ENCODE measurements around the gene BRMS1. TPM values are rescaled to one million over a fixed set of nuclear protein-coding genes. Genes with fewer than 3 reads are reported as not detected.

The BRMS1 gene
- total and polyA plus RNA-seq, 2 experiments from 2014 or later: 59.1 to 61.7 TPM

DNA sequence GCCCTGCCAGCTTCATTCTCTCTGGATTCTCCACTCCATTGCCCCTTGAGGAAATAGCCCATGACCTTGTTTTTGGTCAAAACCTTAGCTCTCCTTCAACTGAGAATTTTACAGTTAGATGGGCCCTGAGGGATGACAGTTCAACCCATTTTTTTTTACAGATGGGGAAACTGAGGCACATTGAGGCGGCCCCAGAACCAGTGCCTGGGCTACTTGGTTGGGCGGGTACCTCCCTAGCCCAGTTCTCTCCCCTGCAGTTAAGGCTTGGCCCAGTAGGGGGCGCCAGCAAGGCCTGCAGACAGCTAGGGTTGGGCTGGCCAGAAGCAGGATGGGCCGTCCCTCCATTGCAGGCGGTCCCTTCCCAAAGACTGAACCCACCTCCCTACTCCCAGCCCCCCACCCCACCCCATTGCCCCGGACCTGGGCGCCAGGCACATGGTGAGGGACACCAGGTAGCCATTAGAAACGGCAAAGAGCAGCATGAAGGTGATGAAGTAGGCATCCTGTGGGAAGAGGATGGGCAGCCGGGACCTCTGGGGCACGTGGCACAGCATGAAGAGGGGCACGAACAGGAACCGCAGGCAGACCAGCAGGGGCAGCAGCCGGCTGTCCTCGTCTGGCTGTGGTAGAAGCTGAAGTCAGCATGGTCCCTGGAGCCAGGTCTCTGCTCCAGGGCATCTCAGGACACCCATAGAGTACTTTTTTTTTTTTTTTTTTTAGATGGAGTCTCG is 19.1 kb upstream of the BRMS1 start (continued):
- TF ChIP-seq, protein P1, sequence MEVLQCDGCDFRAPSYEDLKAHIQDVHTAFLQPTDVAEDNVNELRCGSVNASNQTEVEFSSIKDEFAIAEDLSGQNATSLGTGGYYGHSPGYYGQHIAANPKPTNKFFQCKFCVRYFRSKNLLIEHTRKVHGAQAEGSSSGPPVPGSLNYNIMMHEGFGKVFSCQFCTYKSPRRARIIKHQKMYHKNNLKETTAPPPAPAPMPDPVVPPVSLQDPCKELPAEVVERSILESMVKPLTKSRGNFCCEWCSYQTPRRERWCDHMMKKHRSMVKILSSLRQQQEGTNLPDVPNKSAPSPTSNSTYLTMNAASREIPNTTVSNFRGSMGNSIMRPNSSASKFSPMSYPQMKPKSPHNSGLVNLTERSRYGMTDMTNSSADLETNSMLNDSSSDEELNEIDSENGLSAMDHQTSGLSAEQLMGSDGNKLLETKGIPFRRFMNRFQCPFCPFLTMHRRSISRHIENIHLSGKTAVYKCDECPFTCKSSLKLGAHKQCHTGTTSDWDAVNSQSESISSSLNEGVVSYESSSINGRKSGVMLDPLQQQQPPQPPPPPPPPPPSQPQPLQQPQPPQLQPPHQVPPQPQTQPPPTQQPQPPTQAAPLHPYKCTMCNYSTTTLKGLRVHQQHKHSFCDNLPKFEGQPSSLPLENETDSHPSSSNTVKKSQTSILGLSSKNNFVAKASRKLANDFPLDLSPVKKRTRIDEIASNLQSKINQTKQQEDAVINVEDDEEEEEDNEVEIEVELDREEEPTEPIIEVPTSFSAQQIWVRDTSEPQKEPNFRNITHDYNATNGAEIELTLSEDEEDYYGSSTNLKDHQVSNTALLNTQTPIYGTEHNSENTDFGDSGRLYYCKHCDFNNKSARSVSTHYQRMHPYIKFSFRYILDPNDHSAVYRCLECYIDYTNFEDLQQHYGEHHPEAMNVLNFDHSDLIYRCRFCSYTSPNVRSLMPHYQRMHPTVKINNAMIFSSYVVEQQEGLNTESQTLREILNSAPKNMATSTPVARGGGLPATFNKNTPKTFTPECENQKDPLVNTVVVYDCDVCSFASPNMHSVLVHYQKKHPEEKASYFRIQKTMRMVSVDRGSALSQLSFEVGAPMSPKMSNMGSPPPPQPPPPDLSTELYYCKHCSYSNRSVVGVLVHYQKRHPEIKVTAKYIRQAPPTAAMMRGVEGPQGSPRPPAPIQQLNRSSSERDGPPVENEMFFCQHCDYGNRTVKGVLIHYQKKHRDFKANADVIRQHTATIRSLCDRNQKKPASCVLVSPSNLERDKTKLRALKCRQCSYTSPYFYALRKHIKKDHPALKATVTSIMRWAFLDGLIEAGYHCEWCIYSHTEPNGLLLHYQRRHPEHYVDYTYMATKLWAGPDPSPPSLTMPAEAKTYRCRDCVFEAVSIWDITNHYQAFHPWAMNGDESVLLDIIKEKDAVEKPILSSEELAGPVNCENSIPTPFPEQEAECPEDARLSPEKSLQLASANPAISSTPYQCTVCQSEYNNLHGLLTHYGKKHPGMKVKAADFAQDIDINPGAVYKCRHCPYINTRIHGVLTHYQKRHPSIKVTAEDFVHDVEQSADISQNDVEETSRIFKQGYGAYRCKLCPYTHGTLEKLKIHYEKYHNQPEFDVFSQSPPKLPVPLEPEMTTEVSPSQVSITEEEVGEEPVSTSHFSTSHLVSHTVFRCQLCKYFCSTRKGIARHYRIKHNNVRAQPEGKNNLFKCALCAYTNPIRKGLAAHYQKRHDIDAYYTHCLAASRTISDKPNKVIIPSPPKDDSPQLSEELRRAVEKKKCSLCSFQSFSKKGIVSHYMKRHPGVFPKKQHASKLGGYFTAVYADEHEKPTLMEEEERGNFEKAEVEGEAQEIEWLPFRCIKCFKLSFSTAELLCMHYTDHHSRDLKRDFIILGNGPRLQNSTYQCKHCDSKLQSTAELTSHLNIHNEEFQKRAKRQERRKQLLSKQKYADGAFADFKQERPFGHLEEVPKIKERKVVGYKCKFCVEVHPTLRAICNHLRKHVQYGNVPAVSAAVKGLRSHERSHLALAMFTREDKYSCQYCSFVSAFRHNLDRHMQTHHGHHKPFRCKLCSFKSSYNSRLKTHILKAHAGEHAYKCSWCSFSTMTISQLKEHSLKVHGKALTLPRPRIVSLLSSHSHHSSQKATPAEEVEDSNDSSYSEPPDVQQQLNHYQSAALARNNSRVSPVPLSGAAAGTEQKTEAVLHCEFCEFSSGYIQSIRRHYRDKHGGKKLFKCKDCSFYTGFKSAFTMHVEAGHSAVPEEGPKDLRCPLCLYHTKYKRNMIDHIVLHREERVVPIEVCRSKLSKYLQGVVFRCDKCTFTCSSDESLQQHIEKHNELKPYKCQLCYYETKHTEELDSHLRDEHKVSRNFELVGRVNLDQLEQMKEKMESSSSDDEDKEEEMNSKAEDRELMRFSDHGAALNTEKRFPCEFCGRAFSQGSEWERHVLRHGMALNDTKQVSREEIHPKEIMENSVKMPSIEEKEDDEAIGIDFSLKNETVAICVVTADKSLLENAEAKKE (CRISPR knock-in tag; IDR thresholded peaks at IDR 0.05): no peak

DNA sequence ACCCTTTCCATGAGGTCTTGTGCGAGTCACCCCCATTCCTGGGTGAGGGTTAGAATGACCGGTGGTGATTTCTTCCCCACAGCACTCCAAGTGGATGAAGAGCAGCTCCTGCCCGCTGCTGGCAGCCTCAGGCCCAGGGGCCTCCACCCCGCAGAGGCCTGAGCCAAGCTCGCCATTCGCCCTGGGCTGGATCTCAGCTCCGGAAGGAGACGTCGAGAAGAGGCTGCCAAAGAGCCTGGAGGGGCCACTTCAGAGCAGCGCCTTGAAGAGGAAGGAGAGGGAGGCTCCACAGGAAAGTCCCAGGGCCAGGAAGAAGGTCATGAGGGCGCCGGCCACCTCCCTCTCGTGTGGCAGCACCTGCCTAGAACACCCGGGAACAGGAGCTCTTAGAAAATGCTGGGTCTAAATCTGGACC is 18.3 kb upstream of the BRMS1 start:
- Histone ChIP-seq H3K4me2 (no peak overlapping the region), H3K79me2 (replicated peaks; ENCODE audit: insufficient read depth) (no peaks in the 10 kb centered on the region), H3K27ac (ENCODE audit: low read depth) (no peak overlapping the region), H3K27me3 (ENCODE audit: insufficient read depth) (no peaks in the 10 kb centered on the region), H3K4me3 (no peak overlapping the region), H3K4me1 (ENCODE audit: insufficient read depth) (peaks cover 6% of the 10 kb centered on the region; the same call in 1 of the 2 replicates), H3K9me2 (ENCODE audit: insufficient read depth) (no peaks in the 10 kb centered on the region), H4K20me1 (replicated peaks; ENCODE audit: insufficient read depth) (peaks cover 17% of the 10 kb centered on the region), H3F3A (replicated peaks; ENCODE audit: low read depth) (peaks cover 51% of the 10 kb centered on the region), H3K36me3 (ENCODE audit: insufficient read depth) (peaks cover 19% of the 10 kb centered on the region; the same call in 1 of the 2 replicates), H2AFZ (no peak overlapping the region)
- Mint-ChIP-seq H3K4me1 (peaks cover 11% of the 10 kb centered on the region), H3K9me3 (no peaks in the 10 kb centered on the region; the same call in 2 of the 3 replicates), H3K27ac (no peak overlapping the region), H3K27me3 (ENCODE audit: insufficient read depth, low read depth, poor library complexity) (peaks cover 29% of the 10 kb centered on the region), H3K36me3 (ENCODE audit: low read depth) (peaks cover 66% of the 10 kb centered on the region), H3K4me3 (no peak overlapping the region)
- ATAC-seq (no peak), DNase-seq (ENCODE audit: low spot score) (no peak)
- TF ChIP-seq CREB1 (CRISPR knock-in tag; IDR thresholded peaks at IDR 0.05; ENCODE audit: low read depth): no peak
- TF ChIP-seq JUNB (IDR thresholded peaks at IDR 0.05; ENCODE audit: unreplicated experiment): no peak
- no peak for TF ChIP-seq NANOG (IDR thresholded peaks at IDR 0.05; ENCODE audit: borderline replicate concordance)
- TF ChIP-seq REST (IDR thresholded peaks at IDR 0.05; ENCODE audit: unreplicated experiment): no peak
- no peak for TF ChIP-seq EZH2phosphoT487 (IDR thresholded peaks at IDR 0.05; ENCODE audit: unreplicated experiment)
- no peak for TF ChIP-seq ZNF331 (CRISPR knock-in tag; IDR thresholded peaks at IDR 0.05; ENCODE audit: low read depth)
- TF ChIP-seq ETS1 (IDR thresholded peaks at IDR 0.05): no peak
- no peak for TF ChIP-seq STAT1 (IDR thresholded peaks at IDR 0.05; ENCODE audit: unreplicated experiment)
- no peak for TF ChIP-seq CTCF (conservative IDR thresholded peaks at IDR 0.05; ENCODE audit: low read depth in 2 of 2)
- no peak for TF ChIP-seq POLR2AphosphoS5 (IDR thresholded peaks at IDR 0.05; ENCODE audit: low read depth)
- no peak for TF ChIP-seq EZH2 (IDR thresholded peaks at IDR 0.05; ENCODE audit: low read depth, unreplicated experiment)
- no peak for TF ChIP-seq ZNF114 (CRISPR knock-in tag; IDR thresholded peaks at IDR 0.05)

All from GM23338 (cell line).